Hematopoietic multipotent progenitor cell treated with erythropoietin and hydrocortisone succinate and interleukin-3 and kit ligand, for 4 days (in vitro differentiated cells): ENCODE measurements around the gene PTPRN2.
"Not testable (repeated sequence)": the region's sequence is repeated elsewhere in the genome, so short reads cannot be mapped to it uniquely, and the experiment has no call there.

Experiments
- DNase-seq: peaks from one replicate; pipeline ENCODE4 v3.0.0-alpha.2; 2015

The PTPRN2 gene

DNA sequence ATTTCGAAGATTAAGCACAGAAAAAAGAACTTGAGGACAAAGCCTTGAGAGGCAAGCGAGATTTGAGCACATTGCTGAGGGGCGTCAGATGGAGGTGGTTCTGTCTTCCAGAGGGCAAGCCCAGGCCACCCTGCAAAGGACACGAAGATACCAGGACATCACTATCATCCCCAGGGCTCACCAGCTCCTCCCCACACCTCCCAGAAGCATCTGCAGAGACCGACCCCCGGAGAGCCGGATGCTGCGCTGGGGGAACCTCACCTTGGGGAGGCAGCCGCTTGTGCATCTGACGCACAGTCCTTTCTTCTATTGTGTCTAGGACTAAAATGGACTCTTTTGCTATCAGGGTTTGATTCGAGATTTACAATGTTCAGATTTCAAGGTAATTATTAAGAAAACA lies 991.2 kb downstream of the PTPRN2 start:
- DNase-seq, result no peak

DNA sequence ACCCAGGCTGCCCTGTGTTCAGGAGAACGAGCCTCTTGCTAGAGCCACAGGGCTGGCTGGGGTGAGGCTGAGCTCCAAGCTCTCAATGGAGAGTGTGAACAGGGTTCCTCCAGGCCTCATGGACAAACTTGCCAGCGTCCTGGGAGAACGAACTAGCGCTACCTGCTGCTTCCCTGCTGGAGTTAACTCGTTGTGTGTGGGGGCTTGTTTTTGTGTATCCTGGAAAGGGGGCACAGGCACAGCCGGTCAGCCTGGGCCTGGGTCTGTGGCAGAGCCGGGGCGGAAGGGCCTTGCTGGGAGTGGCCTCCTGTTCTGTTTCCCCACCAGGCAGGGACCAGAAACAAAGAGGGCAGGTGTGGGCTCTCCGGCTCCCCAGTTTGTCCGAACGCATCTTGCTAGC lies 991.6 kb downstream of the PTPRN2 start:
- no peak for DNase-seq

DNA sequence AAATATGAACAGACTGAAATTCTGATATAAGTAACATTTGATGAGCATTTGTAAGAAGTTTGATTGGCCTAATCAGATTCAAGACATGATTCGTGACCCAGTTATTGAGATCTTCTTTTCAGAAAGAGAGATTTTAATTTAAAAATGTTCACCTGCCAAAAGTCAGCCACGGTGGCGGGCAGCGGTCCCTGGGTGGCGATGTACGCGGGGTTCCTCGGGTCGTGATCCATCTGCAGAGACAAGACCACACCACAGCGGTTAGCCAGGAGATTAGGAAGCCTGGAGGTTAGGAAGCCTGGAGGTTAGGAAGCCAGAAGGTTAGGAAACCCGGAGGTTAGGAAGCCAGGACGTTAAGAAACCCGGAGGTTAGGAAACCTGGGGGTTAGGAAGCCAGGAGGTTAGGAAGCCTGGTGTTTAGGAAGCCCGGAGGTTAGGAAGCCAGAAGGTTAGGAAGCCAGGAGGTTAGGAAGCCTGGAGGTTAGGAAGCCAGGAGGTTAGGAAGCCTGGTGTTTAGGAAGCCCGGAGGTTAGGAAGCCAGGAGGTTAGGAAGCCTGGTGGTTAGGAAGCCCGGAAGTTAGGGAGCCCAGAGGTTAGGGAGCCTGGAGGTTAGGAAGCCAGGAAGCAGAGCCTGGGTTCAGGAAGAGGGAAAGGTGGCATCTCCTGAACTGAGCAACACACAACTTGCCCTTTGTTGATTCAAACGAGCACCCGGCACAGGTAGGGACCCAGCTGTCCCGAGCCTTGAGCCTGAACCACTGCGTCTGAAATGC lies 992.4 kb downstream of the PTPRN2 start:
- DNase-seq, result no peak

DNA sequence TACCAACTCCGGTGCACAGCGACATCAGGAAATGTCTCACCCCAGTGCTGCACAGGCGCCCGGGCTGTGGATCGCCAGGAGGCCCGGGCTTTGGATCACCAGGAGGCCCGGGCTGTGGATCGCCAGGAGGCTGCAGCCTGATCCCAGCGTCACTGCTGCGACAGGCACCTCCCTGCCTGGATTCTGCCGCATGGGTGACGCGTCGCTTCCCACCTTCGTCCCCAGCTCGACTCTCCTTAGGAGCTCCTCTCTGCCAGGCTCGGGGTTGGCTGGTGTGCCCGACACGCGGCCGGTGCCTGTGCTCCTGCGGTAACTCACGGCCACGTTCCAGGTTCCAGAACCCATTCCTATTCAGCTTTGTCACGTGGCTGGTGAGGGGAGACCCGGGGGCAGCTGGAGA lies 993.3 kb downstream of the PTPRN2 start:
- no peak for DNase-seq

DNA sequence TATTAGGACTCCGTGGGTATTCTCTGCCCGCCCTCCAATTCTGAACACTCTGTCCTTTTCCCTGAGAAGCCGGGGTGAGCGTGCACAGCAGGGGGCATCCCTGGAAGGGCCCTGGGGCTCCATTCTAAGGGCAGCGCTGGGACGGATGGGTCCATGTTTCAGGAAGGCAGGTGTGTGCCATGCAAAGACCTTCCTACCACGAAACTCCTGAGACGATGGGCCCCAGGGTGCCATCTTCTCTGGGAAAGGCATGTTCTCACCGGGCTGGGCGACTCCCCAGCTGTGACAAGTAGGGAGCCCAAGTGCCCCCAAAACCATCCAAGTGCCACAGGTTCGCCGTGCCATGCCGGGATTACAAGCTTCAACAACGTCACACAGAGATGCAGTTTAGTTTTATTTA lies 994.1 kb downstream of the PTPRN2 start:
- no peak for DNase-seq

DNA sequence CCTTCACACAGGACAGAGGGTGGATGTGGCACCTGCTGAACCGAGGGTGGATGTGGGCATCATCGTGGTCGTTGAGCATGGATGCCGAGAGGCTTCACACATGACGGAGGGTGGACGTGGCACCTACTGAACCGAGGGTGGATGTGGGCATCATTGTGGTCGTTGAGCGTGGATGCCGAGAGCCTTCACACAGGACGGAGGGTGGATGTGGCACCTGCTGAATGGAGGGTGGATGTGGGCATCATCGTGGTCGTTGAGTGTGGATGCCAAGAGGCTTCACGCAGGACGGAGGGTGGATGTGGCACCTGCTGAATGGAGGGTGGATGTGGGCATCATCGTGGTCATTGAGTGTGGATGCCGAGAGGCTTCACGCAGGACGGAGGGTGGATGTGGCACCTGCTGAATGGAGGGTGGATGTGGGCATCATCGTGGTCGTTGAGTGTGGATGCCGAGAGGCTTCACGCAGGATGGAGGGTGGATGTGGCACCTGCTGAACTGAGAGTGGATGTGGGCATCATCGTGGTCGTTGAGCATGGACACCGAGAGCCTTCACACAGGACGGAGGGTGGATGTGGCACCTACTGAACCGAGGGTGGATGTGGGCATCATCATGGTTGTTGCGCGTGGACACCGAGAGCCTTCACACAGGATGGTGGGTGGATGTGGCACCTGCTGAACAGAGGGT lies 994.8 kb downstream of the PTPRN2 start:
- not testable (repeated sequence) for DNase-seq

DNA sequence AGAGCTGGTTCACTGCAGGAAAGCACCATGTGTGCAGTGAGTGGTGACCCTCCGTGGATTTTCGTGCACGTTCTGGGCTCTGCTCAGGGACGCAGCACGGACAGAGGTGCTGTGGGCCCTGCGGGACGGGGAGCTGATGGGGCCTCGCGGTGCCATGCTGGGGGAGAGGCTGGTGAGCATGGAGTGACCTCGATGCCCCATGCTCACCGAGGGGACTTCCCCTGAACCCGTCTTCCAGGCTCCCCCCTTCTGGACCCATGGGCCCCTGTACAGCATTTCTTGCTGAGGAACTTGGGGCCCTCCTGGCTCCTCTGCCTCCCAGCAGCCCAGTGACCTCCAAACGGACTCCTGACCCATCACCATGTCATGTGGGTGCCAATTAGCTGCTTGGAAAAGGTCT lies 997.1 kb downstream of the PTPRN2 start:
- no peak for DNase-seq

DNA sequence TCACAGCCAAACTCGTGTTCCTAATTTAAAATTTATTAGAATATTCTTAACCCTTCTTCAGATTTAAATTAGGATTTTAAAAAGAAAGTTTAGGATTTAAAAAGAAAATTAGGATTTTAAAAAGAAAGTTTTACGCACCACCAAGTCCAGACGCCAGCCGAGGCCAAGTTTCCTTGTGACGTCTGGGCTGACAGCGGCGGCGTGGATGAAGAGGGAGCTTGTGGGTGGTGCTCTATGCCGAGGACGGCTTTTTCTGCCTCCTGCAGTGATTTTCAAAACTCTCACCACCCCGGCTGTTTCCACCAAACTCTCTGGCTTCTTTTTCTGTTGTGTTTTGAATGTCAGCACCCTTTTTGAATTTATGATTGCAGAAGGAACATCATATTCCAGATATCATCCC lies 997.9 kb downstream of the PTPRN2 start:
- DNase-seq, result no peak

DNA sequence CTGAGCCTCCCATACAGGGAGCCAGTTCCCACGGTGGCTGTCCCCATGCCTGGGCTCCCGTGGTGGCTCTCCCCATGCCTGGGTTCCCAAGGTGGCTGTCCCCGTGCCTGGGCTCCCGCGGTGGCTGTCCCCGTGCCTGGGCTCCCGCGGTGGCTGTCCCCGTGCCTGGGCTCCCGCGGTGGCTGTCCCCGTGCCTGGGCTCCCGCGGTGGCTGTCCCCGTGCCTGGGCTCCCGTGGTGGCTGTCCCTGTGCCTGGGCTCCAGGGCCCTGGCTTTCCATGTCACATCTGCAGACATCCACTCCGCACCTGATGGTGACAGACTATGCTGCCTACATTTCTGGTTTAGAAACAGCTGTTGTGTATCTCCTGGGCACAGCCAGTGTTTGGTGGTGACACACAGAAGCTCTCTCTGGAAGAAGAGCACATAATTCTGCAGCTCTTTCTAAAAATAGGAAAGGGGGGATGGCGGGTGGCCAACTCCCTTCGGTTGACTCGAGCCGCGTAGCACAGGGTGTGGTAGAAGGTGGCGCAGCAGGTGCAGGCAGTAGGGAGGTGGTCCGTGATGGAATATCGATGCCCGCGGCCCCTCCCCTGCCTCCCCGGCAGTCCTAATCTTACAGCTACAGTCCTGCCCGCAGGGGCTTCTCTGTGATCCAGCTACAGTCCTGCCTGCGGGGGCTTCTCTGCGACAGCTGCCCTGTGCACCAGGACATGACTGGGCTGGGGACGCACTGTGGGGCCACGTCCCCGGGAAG lies 999.6 kb downstream of the PTPRN2 start:
- no peak for DNase-seq

DNA sequence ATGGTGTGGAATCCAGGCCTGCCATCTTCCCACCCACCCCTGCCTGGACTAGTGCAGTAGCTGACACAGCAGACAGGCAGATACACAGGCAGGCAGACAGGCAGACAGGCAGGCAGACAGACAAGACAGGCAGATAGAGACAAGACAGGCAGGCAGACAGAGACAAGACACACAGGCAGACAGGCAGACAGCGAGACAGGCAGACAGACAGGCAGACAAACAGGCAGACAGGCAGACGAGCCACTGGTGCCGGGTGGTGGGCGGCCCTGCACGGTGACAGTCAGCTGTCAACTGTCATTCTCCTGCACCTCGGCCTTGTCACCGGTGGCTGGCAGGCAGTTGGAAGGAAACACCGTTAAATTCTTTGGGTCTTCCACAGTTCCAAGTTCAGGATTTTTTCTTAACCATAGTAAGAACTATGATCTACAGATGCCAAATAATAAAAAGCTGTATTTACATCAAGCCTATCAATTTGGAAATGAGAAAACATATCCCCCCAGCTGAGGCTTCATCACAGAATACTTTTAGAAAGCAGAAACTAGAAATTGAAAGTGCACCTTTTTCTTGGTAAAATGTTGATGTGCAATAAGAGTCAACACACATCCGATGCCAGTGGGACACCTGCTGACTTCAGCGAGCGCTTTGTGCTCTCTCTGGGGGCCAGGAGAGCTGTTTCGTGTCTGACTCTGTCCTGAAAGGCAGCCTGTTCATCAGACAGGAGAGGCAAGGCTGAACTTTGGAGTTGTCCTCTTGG lies 1000.4 kb downstream of the PTPRN2 start:
- DNase-seq, result no peak

DNA sequence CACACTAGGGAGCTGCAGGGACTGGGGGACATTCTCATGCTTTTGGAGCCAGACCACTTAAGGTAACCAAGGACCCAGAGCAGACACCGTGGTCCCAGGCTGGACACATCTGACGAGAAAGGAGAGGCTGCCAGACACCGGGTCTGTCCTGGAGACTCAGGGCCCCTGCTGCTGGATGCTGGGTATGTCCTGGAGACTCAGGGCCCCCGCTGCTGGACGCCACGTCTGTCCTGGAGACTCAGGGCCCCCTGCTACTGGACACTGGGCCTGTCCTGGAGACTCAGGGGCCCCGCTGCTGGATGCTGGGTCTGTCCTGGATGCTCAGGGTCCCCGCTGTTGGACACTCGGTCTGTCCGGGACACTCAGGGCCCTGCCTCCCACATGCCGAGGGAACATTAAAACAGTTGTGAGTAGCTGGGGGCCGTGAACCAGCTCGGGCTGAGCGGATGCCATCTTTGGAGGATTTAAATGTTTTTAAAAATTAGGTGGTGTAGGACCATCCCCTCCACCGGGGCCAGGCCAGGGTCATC lies 1001.1 kb downstream of the PTPRN2 start:
- DNase-seq, result no peak

DNA sequence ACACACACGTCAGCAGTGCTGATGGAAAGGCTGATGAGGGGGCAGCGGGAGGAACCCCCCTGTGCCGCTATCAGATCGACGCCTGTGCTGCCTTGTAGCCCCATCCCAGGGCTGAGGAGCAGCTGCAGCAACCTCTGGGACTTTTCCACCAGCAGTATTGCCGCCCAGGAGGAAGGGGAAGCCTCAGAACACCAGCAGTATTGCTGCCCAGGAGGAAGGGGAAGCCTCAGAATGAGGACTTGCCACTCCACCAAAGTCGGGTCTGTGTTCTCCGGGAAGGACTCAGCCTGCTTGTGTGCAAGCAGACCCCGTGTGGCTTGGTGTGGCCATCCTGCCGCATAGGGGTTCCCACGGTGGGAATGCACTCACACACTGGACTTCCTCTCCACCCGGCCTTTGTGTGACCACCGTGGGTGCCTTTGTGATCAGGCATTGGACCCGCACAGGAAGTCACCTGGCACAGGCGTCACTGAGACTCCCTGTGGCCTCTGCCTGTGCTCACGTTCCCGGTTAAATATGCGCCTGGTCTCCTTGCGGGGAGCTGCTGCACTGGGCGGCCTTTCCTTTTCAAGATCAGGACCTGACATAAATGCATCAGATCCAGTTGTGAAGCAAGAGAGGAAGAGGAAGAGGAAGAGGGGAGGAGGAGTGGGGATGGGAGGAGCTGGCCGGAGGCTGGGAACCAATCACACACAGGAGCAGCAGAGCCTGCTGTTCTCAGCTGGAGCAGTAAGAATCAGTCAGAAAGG lies 1002.3 kb downstream of the PTPRN2 start:
- DNase-seq, result peak; percentile 18

DNA sequence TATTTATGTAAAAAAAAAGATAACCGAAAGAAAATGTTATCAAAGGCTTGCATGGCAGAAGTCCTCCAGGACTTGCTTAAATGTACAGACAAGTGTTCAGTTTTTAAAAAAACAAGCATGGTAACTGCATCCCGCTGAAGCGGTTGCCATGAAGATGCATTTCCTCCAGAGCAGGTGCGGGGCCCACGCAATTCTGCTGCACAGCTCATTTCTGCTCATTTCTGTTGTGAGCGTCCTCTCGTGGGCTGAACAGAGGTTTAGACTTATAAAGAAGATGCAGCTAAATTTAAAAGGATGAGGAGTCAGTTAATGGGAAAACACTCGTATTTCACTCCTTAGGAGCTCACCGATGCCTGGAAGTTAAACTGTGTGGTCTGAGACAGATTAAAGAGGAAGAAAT lies 1003.2 kb downstream of the PTPRN2 start:
- DNase-seq, result no peak

DNA sequence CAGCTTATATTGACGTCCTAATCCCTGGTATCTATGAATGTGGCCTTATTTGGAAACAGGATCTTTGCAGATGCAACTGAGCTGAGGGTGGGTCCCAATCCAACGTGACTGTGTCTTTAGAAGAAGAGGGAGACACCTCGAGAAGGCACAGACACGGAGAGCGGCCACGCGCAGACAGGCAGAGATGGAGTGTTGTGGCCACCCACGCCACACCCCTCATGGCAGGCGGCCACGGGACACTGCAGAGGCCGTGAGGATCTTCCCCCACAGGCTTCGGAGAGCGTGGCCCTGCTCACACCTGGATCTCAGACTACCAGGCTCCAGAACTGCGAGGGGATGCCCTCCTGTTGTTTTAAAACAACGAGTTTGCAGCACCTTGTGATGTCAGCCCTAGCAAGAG lies 1005.9 kb downstream of the PTPRN2 start:
- no peak for DNase-seq

DNA sequence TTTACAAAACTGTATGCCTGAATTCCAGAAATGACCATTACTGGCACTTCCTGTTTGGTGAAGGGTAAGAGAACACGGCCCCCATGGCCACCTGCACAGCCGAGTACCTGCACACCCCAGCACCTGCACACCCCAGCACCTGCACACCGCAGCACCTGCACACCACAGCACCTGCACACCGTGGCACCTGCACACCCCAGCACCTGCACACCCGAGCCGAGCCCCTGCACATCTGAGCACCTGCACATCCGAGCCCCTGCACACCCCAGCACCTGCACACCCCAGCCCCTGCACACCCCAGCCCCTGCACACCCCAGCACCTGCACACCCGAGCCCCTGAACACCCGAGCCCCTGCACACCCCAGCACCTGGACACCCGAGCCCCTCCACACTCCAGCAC lies 1007.3 kb downstream of the PTPRN2 start:
- no peak for DNase-seq

DNA sequence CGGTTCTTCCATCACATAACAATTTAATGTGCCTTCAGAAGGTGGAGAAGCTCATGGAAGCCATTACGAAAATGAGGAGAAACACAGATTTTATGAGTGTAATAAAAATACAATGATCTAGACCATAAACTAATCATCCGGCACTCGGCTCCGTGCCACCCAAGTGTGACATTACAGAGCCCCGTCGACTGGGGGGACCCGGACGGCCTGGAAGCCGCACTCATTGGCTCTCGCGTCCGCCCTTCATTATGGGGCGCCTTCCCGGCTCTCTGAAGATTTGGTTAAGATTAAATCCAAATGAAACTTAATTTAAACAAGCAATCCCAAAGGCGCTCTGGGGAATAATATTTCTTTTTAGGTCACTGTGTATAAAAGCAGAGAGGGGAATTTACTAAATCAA lies 1008.2 kb downstream of the PTPRN2 start:
- DNase-seq, result no peak

DNA sequence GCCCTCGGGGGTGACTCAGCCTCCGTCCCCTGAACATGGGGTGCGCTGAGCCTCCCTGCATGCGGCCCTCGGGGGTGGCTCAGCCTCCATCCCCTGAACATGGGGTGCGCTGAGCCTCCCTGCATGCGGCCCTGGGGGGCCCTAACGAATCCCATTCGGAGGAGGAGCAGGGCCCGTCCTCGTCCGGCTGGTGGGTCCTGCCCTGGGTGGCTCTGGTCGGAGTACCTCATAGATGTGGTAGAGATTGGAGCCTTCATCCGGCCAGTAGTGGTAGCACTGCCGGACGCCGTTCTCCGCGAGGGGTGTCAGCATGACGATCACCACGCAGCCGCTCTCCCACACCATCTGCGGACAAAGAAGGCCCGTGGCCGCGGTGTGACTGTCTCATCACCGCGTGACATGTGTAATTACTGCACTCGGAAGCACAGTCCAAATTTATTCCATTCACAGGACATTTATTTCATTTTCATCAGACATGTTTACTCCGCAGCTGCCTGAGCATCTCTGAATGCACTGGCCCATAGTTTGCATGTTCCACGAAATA lies 1009.8 kb downstream of the PTPRN2 start:
- no peak for DNase-seq

DNA sequence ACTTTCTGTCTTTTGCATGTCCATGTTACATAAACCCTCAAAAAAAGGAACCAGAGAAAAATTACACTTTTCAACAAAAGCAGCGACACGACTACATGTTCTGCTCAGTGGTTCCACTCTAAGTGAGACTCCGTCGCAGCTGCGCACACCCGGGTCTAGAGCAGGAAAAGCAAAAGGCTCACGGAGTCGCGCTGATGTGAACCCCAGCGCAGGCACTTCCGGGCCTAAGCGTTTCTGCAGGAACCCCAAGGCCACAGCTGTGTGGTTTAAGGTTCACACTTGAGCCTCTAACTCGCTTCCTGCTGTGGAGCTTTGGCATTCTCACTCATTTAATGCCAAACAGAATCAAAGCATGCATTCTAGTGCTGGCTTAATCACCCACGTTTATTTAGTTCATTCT lies 1010.6 kb downstream of the PTPRN2 start:
- no peak for DNase-seq

DNA sequence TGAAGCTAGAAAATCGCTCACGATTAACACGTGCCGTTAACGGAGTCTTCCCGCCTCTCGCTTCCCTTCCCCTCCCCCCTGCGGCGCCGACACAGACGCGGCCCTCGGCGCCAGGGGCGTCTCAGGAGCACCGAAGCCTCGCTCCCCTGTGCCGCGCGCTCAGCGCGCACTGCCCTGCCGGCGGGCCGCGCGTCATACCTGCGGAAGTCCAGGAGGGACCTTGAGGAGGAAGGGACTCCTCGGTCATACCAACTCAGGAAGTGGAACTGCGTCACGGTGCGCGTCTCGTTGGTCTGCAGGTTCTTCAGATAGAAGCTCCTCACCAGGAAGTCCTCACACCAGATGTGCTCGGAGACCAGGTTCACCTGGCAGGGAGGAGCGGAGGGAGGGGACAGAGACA lies 1011.2 kb downstream of the PTPRN2 start:
- peak; percentile 8 for DNase-seq

DNA sequence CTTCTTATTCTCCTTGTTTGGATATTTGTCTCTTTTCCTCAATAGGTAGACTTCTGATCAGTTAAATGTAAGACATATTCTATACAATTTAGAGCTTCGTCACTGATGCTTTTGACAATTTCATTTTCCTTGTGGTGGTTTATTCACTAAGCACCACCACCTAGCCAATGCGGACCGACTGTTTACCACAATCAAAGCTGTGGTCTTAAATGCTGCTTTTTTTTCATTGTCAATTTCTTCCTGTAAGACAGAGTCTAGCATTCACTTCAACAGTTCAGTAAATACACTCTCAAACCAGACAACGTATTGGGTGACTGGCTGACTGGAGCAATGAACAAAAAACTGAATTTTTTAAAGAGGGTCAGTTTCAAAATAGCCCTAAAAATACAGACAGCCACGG lies 1011.8 kb downstream of the PTPRN2 start:
- no peak for DNase-seq

DNA sequence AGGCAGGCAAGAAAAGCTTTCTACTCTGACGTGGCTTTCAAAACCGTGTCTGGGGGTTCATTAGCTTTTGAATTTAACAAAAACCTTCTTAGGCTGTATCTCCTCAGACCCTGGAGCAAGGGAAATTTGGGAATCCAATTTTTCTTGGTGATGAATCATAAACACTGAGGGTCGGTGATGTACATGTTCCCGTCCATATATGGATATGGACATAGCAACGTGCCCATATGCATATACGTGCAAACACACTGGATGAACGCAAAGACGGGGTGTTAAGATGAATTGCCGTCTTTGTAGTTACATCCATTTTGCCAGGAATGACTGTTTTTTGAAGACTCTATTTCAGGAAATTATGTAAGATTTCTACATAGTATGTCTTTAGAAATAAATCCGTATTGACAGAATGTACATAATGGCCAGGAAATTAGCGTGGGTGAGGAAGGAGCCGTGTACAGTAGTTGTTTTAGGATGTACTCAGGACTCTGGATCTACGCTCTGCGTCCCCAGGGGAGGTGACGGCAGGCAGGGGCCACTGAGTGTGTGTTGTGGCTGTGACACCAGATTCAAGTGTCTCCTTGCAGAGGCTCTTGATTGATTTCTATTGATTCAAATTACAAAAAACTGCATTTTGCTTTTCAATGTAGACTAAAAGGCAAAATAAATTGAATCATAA lies 1012.6 kb downstream of the PTPRN2 start:
- no peak for DNase-seq
